ENCODE results near the gene NAV3.

NAV3 gene

DNA sequence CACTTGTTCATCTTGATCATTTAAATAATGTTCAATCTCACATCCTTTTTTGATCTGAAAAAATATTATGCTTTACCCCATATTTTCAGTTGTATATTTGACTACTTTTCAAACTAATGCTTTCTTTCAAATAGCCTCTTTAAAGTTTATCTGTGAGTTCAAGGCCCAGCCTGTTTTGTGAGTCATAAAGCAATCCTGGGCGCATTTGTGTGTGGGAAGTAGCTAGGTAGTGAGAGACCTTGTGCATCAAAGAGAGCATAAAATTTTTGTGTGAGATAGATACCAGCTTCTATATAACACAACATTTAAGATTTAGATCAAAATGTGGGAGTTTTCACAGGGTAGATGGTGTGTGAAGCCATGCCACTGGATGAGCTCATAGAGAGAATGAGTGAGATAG is 405.6 kb downstream of the NAV3 start:
- no peak for DNase-seq (ENCODE audit: low read depth in 1 of 2, low spot score in 1 of 2)
- TF ChIP-seq REST (IDR thresholded peaks at IDR 0.05; ENCODE audit: insufficient replicate concordance, low read depth) (no peak), GABPA (IDR thresholded peaks at IDR 0.05; ENCODE audit: low read depth) (no peak), POLR2AphosphoS5 (IDR thresholded peaks at IDR 0.05; ENCODE audit: low read depth) (no peak), SPI1 (IDR thresholded peaks at IDR 0.05; ENCODE audit: borderline replicate concordance, low read depth) (no peak)
- TF ChIP-seq, protein P1, sequence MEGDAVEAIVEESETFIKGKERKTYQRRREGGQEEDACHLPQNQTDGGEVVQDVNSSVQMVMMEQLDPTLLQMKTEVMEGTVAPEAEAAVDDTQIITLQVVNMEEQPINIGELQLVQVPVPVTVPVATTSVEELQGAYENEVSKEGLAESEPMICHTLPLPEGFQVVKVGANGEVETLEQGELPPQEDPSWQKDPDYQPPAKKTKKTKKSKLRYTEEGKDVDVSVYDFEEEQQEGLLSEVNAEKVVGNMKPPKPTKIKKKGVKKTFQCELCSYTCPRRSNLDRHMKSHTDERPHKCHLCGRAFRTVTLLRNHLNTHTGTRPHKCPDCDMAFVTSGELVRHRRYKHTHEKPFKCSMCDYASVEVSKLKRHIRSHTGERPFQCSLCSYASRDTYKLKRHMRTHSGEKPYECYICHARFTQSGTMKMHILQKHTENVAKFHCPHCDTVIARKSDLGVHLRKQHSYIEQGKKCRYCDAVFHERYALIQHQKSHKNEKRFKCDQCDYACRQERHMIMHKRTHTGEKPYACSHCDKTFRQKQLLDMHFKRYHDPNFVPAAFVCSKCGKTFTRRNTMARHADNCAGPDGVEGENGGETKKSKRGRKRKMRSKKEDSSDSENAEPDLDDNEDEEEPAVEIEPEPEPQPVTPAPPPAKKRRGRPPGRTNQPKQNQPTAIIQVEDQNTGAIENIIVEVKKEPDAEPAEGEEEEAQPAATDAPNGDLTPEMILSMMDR (IDR thresholded peaks at IDR 0.05; ENCODE audit: insufficient read depth, low read length), result no peak
- no peak overlapping the region for H3K27ac ChIP-seq (replicated peaks)
- H3K4me3 ChIP-seq (replicated peaks; ENCODE audit: insufficient read depth, low read length), result no peak overlapping the region
- no peaks in the 10 kb centered on the region for H3K27me3 ChIP-seq (ENCODE audit: insufficient read depth, poor library complexity, severe bottlenecking)

- H3K27me3 ChIP-seq (ENCODE audit: insufficient read depth, poor library complexity, severe bottlenecking), result no peaks in the 10 kb centered on the region
- H3K4me3 ChIP-seq (replicated peaks; ENCODE audit: insufficient read depth, low read length), result no peak overlapping the region
- no peak overlapping the region for H3K27ac ChIP-seq (replicated peaks)
- TF ChIP-seq, protein P1 (IDR thresholded peaks at IDR 0.05; ENCODE audit: insufficient read depth, low read length), result no peak
- TF ChIP-seq GABPA (IDR thresholded peaks at IDR 0.05; ENCODE audit: low read depth) (no peak), POLR2AphosphoS5 (IDR thresholded peaks at IDR 0.05; ENCODE audit: low read depth) (no peak), SPI1 (IDR thresholded peaks at IDR 0.05; ENCODE audit: borderline replicate concordance, low read depth) (no peak), REST (IDR thresholded peaks at IDR 0.05; ENCODE audit: insufficient replicate concordance, low read depth) (no peak)
- no peak for DNase-seq (ENCODE audit: low read depth in 1 of 2, low spot score in 1 of 2)
Measured at GRCh38 chr12:78239544-78239943, 408.9 kb downstream of the NAV3 start.

GRCh38 chr12:78240827-78241226 is 410.1 kb downstream of the NAV3 start:
- H3K27me3 ChIP-seq (ENCODE audit: insufficient read depth, poor library complexity, severe bottlenecking), result no peaks in the 10 kb centered on the region
- H3K27ac ChIP-seq (replicated peaks), result no peak overlapping the region
- H3K4me3 ChIP-seq (replicated peaks; ENCODE audit: insufficient read depth, low read length), result no peak overlapping the region
- no peak for DNase-seq (ENCODE audit: low read depth in 1 of 2, low spot score in 1 of 2)
- TF ChIP-seq GABPA (IDR thresholded peaks at IDR 0.05; ENCODE audit: low read depth) (no peak), SPI1 (IDR thresholded peaks at IDR 0.05; ENCODE audit: borderline replicate concordance, low read depth) (no peak), POLR2AphosphoS5 (IDR thresholded peaks at IDR 0.05; ENCODE audit: low read depth) (no peak), REST (IDR thresholded peaks at IDR 0.05; ENCODE audit: insufficient replicate concordance, low read depth) (no peak)
- TF ChIP-seq, protein P1 (IDR thresholded peaks at IDR 0.05; ENCODE audit: insufficient read depth, low read length), result no peak

Data from HL-60 (cell line).